ENCODE measurements around the gene ZNF628.
A peak's percentile ranks its signal among the peaks of the same experiment; 100 is the strongest.

ZNF628 gene

DNA sequence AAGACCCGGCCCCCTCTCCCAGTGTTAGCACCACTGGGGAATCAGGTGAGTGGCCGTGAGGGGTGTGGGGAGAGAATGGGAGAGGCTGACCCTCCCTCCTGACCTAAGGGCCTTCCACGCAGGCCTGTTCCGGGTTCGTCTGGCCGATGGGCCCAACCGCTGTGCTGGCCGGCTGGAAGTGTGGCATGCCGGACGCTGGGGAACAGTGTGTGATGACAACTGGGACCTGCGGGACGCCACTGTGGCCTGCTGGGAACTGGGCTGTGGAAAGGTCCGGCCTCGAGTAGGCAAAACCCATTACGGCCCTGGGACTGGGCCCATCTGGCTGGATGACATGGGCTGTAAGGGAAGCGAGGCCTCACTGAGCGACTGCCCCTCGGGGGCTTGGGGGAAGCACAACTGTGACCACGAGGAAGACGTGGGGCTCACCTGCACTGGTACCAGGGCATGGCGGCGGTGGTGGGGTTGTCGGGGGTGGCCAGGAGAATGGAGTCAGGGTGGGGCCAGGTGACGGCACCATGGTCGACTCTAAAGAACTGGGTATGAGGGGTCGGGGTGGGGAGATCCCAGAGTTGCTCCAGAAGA, 24.0 kb downstream of the ZNF628 start:
- DNase-seq = no peak

DNA sequence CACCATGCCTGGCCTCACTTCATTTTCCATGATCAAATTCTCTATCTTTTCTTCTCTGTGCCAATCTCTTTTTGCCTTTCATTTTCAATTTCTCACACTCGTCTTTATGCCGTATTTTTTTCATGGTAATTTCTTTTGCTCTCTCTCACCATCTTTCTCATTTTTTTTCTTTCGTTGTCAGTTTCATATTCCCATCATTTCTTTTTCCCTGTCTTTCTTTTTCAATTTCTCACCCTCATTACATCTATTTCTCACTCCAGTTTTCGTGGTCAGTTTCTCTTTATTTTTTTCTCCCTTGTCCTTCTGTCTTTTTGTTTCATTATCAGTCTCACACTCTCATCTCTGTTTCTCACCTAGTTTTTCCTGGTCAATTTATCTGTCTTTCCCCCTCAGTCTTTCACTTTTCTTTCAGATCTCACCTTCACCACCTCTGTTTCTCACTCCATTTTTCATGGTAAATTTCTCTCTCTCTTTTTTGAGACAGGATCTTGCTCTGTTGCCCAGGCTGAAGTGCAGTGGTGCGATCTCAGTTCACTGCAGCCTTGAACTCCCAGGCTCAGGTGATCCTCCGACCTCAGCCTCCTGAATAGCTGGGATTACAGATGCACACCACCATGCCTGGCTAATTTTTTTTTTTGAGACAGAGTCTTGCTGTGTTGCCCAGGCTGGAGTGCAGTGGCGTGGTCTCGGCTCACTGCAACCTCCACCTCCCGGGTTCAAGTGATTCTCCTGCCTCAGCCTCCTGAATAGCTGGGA, 26.0 kb downstream of the ZNF628 start:
- no peak for DNase-seq

DNA sequence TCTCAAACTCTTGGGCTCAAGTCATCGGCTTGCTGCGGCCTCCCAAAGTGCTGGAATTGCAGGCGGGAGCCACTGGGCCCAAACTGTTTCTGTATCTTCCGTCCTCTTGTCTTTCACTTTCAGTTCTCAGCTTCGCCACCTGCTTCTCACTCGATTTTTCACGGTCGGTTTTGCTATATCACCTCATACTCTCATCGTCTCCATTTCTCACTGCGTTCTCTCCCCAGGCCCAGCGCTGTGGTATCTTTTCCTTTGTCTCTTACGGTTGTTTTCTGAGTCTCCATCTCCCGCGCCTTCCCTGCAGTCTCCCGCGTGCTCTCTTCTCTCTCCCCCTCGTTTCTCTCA, 26.7 kb downstream of the ZNF628 start:
- no peak for DNase-seq

DNA sequence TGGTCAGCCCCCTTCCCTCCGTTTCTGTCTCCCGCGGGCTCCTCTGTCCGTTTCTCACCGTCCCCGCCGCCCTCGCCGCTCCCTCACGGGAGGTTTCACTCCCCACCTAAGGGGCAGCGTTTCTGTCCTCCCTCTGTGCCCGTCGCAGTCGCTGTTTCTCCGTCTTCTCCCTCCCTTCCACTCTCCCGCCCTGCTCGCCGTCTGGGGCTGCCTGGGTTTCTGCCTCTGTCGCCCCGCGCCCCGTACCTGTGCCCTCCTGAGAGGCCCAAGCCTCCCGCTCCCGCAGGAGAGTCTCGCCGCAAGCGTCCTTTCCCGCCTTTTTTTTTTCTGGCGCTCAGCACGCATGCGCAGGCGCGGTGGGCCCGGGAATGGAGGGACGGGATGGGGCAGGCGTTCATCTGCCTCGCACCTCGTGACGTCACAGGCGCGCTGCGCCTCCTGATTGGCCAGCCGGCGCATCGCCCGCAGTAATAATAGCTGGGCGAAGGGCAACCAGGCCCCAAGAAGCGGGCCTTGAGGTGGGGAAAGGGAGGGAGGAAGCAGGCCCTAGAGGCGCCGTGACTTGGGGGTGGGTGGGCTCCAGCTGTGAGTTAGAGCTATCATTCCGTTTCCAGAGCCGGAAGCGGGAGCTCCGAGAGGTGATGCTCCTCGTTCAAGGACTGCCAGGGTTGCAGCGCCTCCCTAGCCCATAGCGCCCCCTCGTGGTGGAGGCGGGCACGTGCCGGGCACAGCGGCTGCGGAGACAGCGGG, 27.3 kb downstream of the ZNF628 start:
- DNase-seq = peak; percentile 88

DNA sequence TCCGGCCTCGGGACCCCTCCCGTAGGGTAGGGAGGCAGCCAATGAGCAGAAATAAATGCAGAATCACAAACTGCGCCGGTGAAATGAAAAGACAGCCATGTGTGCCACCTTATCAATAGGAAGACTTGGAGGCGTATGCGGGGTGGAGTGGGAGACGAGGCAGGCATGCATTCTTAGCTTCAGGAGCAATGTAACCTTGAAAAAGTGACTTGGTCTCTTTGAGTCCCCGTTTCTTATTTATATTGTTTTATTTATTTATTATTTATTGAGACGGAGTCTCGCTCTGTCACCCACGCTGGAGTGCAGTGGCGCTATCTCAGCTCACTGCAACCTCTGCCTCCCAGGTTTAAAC, 27.8 kb downstream of the ZNF628 start:
- no peak for DNase-seq

DNA sequence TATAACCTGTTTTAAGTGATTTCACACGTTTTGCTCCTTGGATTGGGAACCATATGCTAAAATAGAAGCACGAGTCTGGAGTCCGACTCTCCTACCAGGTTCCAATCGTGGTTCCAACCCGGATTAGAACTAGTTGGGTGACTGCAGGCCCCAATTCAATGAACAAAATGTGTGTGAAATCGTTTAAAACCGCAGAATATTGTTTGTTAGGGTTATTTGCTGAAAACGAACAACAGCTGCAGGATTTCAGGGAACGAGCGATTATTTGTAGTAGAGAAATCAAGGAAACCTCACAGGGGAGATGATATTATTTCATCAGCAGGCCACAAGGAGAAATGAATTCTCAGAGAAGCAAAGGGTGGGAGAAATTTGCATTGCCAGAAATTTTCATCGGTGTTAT, 28.6 kb downstream of the ZNF628 start:
- no peak for DNase-seq

DNA sequence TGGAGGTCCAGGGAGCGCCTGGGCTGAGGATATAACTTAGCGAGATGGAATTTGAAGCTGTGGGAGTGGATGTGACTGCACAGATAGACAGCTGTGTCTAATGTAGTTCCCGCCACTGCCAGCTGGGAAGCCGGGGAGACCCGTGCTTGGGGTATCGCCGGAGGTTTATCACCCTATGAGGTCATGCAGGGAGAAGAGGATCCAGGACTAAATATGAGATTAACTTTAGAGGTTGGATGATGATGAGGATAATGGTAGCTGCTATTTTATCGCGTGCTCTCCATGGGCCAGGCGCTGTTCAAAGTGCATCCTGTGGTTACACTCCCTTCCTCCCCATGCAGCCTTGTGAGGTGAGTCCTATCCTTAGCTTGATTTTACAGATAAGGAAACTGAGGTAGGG, 31.7 kb downstream of the ZNF628 start:
- no peak for DNase-seq

DNA sequence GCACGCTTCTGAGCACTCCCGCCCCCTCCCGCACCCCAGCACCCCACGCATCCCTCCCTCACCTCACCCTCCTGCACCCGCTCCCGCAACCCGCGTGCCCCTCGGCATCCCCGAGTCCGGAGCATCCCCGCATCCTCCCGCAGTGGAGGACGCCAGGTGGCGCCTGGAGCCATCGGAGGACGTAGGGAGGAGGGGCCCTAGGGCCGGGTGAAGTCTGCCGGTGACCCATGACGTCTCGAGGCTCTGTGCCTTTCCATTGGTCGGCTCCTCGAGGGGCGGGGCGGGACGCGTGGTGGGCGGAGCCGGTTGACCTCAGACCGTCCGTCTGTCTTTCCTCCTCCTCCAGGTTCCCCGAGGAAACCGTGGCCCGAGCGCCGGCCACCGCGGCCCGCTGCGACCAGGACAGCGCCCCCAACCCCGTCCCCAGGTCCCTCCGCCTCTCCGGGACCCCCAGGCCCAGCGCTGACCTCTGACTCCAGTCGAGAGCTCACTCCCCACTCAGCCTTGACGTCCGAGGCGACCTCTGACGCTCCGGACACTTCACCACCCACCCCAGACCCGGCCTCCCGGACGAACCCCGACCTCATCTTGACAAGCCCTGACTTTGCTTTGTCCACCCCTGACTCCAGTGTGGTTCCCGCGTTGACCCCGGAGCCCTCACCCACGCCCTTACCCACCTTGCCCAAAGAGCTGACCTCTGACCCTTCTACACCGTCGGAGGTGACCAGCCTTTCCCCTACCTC, 40.6 kb downstream of the ZNF628 start:
- DNase-seq = peak; percentile 87

DNA sequence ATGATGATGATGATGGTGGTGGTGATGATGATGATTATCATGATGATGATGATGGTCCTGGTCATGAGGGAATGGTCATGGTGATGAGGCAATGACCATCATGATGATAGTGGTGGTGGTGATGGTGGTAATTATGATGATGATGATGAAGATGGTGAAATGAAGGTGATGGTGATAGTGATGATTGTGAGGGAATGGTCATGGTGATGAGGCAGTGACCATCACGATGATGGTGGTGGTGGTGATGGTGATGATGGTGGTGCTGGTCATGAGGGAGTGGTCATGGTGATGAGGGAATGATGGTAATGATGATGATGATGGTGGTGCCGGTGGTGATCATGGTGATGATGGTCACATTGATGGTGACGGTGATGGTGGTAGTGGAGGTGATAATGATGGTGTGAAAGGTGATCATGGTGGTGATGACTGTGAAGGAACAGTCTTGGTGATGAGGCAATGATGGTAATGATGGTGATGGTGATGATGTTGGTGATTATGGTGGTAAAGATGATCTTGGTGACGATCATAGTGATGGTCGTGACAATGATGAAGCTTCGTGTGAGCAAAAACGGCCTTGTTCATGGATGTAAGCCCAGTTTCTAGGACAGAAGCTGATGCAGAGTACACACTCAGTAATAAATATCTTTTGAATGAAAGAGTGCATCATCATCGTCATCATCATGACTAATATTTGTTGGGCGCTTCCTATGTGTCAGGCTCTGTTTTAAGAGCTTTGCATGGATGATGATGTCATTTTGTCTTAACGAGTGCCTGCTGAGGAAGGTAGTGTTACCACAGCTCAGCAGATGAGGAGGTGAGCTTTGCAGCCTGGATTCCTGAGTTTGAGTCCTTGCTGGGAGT, 43.3 kb downstream of the ZNF628 start:
- no peak for DNase-seq

DNA sequence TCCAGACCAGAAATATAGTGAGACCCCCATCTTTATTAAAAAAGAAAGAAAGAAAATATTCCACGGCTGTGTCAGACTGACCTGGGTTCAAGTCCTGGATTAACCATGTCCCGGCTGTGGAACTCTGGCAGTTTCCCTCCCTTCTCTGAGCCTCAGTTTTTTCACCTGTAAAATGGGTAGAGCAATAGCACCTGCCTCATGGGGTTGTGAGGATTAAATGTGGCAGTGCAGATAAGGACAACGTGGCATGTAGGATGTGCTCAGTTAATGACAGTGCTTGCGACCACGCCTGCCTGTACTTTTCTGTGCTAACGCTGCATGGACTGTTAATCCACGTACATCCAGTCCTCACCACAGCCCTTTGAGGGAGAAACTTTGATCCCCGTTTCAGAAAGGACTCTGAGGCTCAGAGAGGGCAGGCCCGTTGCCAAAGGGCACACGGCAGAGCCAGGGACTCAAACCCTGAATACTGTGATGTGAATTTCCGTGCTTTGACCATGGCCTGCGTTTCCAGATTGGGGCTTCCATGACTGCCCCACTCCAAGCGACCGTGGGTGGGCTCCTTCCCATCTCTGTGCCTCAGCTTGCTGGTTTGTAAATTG, 44.4 kb downstream of the ZNF628 start:
- DNase-seq = no peak

DNA sequence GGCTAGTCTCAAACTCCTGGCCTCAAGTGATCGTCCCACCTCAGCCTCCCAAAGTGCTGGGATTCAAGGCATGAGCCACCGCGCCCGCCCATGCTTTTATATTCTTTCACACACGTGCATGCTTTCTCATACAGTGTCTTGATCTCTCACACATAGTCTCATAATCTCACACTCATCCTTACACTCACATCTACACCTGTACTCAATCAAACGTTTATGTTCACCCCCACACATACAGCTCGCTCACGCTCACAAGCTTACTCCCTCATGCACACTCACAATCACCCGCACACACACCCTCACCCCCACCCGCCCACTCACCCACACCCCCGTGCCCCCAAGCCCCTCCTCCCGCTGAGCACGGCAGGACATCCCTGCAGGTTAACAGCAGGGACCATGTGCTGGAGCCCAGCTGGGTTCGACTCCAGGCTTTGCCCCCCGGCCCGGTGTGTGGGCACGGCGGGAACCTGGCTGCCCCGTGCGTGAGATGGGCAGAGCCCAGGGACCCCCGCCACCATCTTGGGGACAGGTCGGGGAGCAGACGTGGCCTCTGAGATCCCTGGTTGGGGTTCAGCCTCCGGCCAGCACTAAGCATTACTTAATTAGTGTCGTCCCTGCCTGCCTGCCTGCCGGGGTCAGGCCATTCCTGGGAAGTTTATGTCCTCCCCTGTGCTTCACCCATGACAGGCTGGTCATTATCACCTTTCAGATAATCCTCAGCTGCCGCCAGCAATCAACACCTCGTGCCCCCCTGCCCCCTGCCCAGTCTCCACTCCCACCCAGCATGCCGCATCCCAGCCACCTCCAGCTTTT, 49.1 kb downstream of the ZNF628 start:
- DNase-seq = no peak

DNA sequence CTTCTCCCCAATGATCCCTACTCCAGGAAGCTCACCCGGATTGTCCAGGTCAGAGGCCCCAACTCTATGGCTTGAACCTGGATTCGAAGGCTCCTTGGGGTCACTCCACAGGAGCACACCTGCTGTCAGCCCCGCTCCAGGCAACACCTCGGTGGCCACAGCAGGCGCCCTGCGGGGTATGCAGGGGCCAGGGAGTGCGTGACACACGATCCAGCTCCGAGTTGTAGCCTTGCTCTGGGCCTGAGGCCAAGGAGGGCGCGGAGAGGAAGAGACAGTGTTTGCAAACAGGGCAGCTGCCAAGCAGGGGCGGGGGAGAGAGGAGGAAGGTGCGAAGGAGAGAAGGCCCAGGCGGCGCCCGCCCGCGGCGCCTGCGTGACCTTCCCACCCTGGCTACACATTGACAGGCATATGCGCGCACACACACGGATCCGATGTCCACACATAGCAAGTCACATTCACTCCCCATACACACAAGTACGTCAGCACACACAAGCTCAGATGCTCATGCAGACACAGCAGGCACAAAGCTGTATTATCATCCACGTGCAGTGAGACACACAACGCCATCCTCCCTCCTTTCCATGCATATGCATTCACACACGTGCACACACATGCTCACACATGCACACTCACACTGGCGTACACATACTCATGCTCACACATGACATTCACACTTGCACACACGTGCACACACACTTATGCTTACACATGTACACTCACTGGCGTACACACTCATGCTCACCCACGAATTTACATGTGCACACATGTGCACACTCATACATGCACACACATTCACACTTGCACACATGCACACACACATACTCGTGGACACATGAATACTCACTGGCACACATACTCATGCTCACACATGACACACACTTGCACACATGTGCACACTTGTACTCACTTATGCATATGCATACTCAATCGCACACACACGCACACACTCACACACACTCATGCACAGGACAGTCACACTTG, 50.1 kb downstream of the ZNF628 start:
- no peak for DNase-seq

DNA sequence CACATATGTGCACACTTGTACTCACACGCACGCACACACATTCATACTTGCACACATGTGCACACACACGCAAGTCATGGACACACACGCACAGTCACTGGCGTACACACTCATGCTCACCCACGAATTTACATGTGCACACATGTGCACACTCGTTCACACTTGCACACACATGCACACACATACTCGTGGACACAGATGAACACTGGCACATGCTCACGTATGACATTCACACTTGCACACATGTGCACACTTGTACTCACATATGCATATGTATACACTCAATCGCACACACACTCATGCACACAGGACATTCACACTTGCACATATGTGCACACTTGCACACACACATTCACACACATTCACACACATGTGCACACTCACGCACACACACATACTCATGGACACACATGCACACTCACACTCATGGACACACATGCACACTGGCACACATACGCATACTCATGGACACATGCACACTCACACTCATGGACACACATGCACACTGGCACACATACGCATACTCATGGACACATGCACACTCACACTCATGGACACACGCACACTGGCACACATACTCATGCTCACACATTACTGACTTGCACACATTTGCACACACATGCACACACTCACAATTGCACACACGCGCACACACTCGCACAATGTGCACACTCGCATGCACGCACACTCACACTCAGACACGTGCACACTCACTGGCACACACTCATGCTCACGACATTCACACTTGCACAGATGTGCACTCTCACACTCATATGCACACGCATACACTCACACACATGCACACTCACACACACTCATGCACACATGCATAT, 51.0 kb downstream of the ZNF628 start:
- DNase-seq = no peak

DNA sequence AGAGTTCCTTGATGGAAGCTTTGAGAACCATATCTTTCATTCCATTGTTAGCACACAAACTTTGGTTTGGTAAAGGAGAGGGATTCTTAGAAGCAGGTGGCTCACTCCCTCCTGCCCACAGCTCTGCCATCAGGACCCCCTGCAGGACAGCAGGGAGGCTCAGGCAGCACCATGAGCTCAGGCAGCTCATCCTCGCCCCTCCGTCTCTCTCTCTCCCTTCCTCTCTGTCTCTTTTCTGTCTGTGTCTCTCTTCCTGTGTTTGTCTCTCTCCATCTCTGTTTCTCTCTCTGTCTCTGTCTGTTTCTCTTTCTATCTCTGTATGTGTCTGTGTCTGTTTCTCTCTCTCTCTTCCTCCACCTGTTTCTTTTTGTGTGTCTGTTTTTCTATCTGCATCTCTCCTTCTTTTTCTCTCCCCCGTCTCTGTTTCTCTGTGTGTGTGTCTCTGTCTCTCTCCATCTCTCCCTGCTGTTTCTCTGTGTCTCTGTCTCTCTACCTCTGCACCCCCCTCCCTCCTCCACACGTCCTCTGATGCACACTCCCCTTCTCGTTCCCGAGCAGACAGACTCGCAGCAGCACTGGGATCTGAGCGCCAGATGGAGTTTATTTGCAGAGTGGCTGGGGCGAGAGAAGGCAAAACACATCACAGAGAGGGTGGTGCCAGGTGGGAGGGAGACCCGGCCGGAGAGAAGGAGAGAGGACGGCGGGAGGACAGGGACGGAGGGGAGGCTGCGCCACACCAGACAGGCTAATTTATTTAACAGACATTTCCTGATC, 51.8 kb downstream of the ZNF628 start:
- DNase-seq = no peak

DNA sequence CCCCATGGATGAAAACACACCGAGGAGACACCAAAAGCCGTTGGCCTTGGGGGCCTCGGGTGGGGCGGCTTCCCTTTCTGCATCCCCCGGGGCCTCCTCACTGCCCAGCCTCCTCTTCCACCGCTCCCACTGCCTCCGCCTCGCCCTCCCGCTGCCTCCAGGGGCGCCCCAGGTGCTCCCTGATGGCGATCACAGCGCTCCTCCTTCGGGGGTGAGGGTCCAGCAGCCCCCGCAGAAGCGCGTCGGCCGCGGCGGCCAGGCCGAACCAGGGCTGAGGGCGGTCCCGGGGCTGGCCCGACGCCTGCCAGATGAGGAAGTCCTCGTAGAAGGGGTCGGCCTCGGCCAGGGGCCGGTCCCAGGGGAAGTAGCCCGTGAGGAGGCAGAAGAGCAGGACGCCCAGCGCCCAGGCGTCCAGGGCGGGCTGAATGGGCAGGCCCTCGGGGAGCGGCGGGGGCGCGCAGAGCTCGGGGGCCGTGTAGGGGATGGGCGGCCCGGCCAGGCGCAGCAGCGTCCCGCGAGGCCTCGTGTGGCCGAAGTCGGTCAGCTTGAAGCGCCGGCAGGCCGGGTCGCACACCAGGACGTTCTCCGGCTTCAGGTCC, 53.3 kb downstream of the ZNF628 start:
- DNase-seq = no peak

DNA sequence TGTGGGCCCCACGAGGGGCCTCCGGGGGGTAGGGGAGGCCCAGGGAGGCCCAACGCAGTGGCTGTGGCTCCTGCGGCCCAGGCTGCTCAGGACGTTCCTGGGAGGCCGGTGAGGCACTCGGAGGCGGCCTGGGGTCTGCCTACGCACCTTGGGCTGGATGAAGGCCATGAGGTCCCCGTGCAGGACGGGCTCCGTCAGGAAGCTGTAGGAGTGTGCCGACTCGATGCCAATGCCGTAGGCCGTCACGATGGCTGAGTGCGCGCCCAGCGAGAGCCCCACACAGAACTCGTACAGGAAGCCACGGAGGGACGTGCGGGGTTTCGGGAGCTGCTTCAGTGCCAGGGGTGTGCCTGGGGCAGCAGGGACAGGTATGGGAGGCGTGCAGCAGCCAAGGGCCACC, 54.6 kb downstream of the ZNF628 start:
- no peak for DNase-seq
